Measurements from ENCODE around the gene S100A16.

Gene S100A16

GRCh38 chr1:153629343-153629665 lies 16.4 kb upstream of the S100A16 start:
- H3K27me3 ChIP-seq (ENCODE audit: control insufficient read depth in 1 of 2, insufficient read depth in 2 of 2, low read length in 2 of 2) = no peaks in the 10 kb centered on the region
- H3K9ac ChIP-seq (ENCODE audit: low read depth in 1 of 2, low read length in 2 of 2) = no peak overlapping the region
- H3K27ac ChIP-seq (ENCODE audit: low read depth, low read length) = no peak overlapping the region
- peaks cover 30 to 34% of the 10 kb centered on the region in 2 donors for H3K4me1 ChIP-seq (ENCODE audit: control insufficient read depth in 1 of 2, insufficient read depth in 2 of 2, low read length in 2 of 2)
- H3K4me3 ChIP-seq (ENCODE audit: low read depth in 1 of 2, low read length in 2 of 2) = no peak overlapping the region
- no peaks in the 10 kb centered on the region for H3K36me3 ChIP-seq (ENCODE audit: control insufficient read depth in 1 of 2, insufficient read depth in 2 of 2, low read length in 2 of 2)
- no peaks in the 10 kb centered on the region for H3K9me3 ChIP-seq (ENCODE audit: control insufficient read depth in 1 of 2, low read length in 2 of 2)

GRCh38 chr1:153628638-153629342 lies 15.9 kb upstream of the S100A16 start:
- Histone ChIP-seq H3K4me1 (ENCODE audit: control insufficient read depth in 1 of 2, insufficient read depth in 2 of 2, low read length in 2 of 2) (peaks cover 30 to 34% of the 10 kb centered on the region in 2 donors), H3K27me3 (ENCODE audit: control insufficient read depth in 1 of 2, insufficient read depth in 2 of 2, low read length in 2 of 2) (no peaks in the 10 kb centered on the region), H3K36me3 (ENCODE audit: control insufficient read depth in 1 of 2, insufficient read depth in 2 of 2, low read length in 2 of 2) (no peaks in the 10 kb centered on the region), H3K9ac (ENCODE audit: low read depth in 1 of 2, low read length in 2 of 2) (no peak overlapping the region), H3K9me3 (ENCODE audit: control insufficient read depth in 1 of 2, low read length in 2 of 2) (no peaks in the 10 kb centered on the region), H3K27ac (ENCODE audit: low read depth, low read length) (no peak overlapping the region), H3K4me3 (ENCODE audit: low read depth in 1 of 2, low read length in 2 of 2) (no peak overlapping the region)

- Histone ChIP-seq H3K9me3 (ENCODE audit: control insufficient read depth in 1 of 2, low read length in 2 of 2) (no peaks in the 10 kb centered on the region), H3K4me1 (ENCODE audit: control insufficient read depth in 1 of 2, insufficient read depth in 2 of 2, low read length in 2 of 2) (peaks cover 23 to 26% of the 10 kb centered on the region in 2 donors), H3K9ac (ENCODE audit: low read depth in 1 of 2, low read length in 2 of 2) (peak within 1 kb of the TSS; percentile 76 to 83), H3K27ac (ENCODE audit: low read depth, low read length) (peak within 1 kb of the TSS; percentile 76), H3K4me3 (ENCODE audit: low read depth in 1 of 2, low read length in 2 of 2) (peak within 1 kb of the TSS; percentile 63 to 76), H3K27me3 (ENCODE audit: control insufficient read depth in 1 of 2, insufficient read depth in 2 of 2, low read length in 2 of 2) (no peaks in the 10 kb centered on the region), H3K36me3 (ENCODE audit: control insufficient read depth in 1 of 2, insufficient read depth in 2 of 2, low read length in 2 of 2) (no peaks in the 10 kb centered on the region)
Observed at GRCh38 chr1:153627715-153628626, 15.0 kb upstream of the S100A16 start, which contains the start of gene S100A1. S100A1 (plus strand) TSS chr1:153628434; CDS start chr1:153630522, 2,088 bp downstream.

GRCh38 chr1:153626904-153627714 lies 14.2 kb upstream of the S100A16 start, which contains the start of gene S100A13:
S100A13 (minus strand) TSS chr1:153627505; CDS start chr1:153626472, 1,033 bp downstream.
- H3K4me1 ChIP-seq (ENCODE audit: control insufficient read depth in 1 of 2, insufficient read depth in 2 of 2, low read length in 2 of 2) = peaks cover 23 to 26% of the 10 kb centered on the region in 2 donors
- no peaks in the 10 kb centered on the region for H3K36me3 ChIP-seq (ENCODE audit: control insufficient read depth in 1 of 2, insufficient read depth in 2 of 2, low read length in 2 of 2)
- H3K9ac ChIP-seq (ENCODE audit: low read depth in 1 of 2, low read length in 2 of 2) = peak within 1 kb of the TSS; percentile 76 to 83
- H3K27me3 ChIP-seq (ENCODE audit: control insufficient read depth in 1 of 2, insufficient read depth in 2 of 2, low read length in 2 of 2) = no peaks in the 10 kb centered on the region
- peak within 1 kb of the TSS; percentile 76 for H3K27ac ChIP-seq (ENCODE audit: low read depth, low read length)
- H3K4me3 ChIP-seq (ENCODE audit: low read depth in 1 of 2, low read length in 2 of 2) = peak within 1 kb of the TSS; percentile 63 to 76
- H3K9me3 ChIP-seq (ENCODE audit: control insufficient read depth in 1 of 2, low read length in 2 of 2) = no peaks in the 10 kb centered on the region

DNA sequence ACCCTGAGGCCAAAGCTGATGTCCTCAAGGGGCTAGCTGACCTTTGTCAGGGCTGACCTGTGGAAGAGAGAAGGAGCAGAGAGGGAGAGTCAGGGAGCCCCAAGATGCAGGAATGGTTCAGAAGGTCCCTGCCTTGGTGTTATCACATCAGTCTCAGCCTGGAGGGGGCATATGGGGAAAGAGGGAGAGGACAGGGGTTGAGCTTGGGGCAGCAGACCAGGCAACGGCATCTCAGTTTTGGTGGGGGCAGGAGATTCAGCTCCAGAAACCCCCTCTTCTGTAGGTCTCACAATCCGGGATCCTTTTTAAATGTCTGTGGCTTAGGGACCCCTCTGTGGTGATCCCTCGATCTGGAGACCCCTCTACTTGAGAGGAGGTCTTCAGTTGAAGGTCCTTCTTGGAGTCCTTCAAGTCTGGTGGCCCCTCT lies 13.6 kb upstream of the S100A16 start:
- Histone ChIP-seq H3K9ac (ENCODE audit: low read depth in 1 of 2, low read length in 2 of 2) (peak overlapping the region; percentile 76 to 83), H3K36me3 (ENCODE audit: control insufficient read depth in 1 of 2, insufficient read depth in 2 of 2, low read length in 2 of 2) (no peaks in the 10 kb centered on the region), H3K9me3 (ENCODE audit: control insufficient read depth in 1 of 2, low read length in 2 of 2) (no peaks in the 10 kb centered on the region), H3K4me3 (ENCODE audit: low read depth in 1 of 2, low read length in 2 of 2) (peak overlapping the region; percentile 63 to 76), H3K4me1 (ENCODE audit: control insufficient read depth in 1 of 2, insufficient read depth in 2 of 2, low read length in 2 of 2) (peaks cover 22 to 24% of the 10 kb centered on the region in 2 donors), H3K27me3 (ENCODE audit: control insufficient read depth in 1 of 2, insufficient read depth in 2 of 2, low read length in 2 of 2) (no peaks in the 10 kb centered on the region), H3K27ac (ENCODE audit: low read depth, low read length) (peak overlapping the region; percentile 76)

DNA sequence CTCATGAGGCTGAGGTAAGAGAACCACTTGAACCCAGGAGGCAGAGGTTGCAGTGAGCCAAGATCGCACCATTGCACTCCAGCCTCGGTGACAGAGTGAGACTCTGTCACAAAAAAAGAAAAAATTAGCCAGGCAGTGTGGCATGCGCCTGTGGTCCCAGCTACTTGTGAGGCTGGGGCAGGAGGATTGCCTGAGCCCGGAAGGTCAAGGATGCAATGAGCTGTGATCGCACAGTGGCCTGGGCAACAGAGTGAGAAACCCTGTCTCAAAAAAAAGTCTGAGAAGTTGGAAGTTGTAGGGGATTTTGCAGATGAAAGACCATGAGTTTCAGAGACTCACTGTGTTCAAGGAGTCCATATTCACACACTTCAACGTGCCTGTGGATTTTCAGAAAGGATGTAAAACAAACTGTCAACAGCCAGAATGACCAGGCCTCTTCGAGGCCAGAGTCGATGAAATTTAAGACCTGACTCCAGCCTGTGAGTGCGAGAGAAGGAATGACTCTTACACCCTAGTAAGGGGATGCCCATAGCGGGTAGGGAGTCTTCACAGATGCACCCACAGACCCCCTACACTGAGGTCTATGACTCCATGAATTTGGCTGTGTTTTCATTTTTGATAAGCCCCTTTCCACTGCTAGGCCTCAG lies 12.2 kb upstream of the S100A16 start:
- Histone ChIP-seq H3K27ac (ENCODE audit: low read depth, low read length) (no peak overlapping the region), H3K9ac (ENCODE audit: low read depth in 1 of 2, low read length in 2 of 2) (no peak overlapping the region), H3K4me3 (ENCODE audit: low read depth in 1 of 2, low read length in 2 of 2) (no peak overlapping the region), H3K27me3 (ENCODE audit: control insufficient read depth in 1 of 2, insufficient read depth in 2 of 2, low read length in 2 of 2) (no peaks in the 10 kb centered on the region), H3K9me3 (ENCODE audit: control insufficient read depth in 1 of 2, low read length in 2 of 2) (no peaks in the 10 kb centered on the region), H3K4me1 (ENCODE audit: control insufficient read depth in 1 of 2, insufficient read depth in 2 of 2, low read length in 2 of 2) (peaks cover 12% of the 10 kb centered on the region in 2 donors), H3K36me3 (ENCODE audit: control insufficient read depth in 1 of 2, insufficient read depth in 2 of 2, low read length in 2 of 2) (no peaks in the 10 kb centered on the region)

DNA sequence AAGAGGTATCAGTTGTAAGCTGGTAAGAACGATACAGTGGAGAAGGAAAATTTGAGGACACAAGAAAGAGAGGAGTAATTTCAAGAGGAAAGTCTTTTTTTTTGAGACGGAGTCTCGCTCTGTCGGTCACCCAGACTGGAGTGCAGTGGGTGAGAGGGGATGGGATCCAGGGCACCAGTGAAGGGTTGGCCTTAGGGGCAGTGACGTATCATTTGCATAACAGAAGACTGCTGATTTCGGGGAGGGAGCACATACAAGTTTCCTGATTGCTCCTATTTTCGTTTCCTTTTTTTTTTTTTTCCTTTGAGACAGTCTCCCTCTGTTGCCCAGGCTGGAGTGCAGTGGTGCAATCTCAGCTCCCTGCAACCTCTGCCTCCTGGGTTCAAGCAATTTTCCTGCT lies 10.2 kb upstream of the S100A16 start:
- no peaks in the 10 kb centered on the region for H3K9me3 ChIP-seq (ENCODE audit: control insufficient read depth in 1 of 2, low read length in 2 of 2)
- H3K4me3 ChIP-seq (ENCODE audit: low read depth in 1 of 2, low read length in 2 of 2) = no peak overlapping the region
- H3K27me3 ChIP-seq (ENCODE audit: control insufficient read depth in 1 of 2, insufficient read depth in 2 of 2, low read length in 2 of 2) = no peaks in the 10 kb centered on the region
- H3K27ac ChIP-seq (ENCODE audit: low read depth, low read length) = no peak overlapping the region
- H3K4me1 ChIP-seq (ENCODE audit: control insufficient read depth in 1 of 2, insufficient read depth in 2 of 2, low read length in 2 of 2) = peaks cover 12% of the 10 kb centered on the region in 2 donors
- H3K36me3 ChIP-seq (ENCODE audit: control insufficient read depth in 1 of 2, insufficient read depth in 2 of 2, low read length in 2 of 2) = no peaks in the 10 kb centered on the region
- no peak overlapping the region for H3K9ac ChIP-seq (ENCODE audit: low read depth in 1 of 2, low read length in 2 of 2)

- H3K27me3 ChIP-seq (ENCODE audit: control insufficient read depth in 1 of 2, insufficient read depth in 2 of 2, low read length in 2 of 2) = no peaks in the 10 kb centered on the region
- peaks cover 31 to 35% of the 10 kb centered on the region in 2 donors for H3K4me1 ChIP-seq (ENCODE audit: control insufficient read depth in 1 of 2, insufficient read depth in 2 of 2, low read length in 2 of 2)
- H3K36me3 ChIP-seq (ENCODE audit: control insufficient read depth in 1 of 2, insufficient read depth in 2 of 2, low read length in 2 of 2) = no peaks in the 10 kb centered on the region
- no peak overlapping the region for H3K4me3 ChIP-seq (ENCODE audit: low read depth in 1 of 2, low read length in 2 of 2)
- no peak overlapping the region for H3K27ac ChIP-seq (ENCODE audit: low read depth, low read length)
- no peaks in the 10 kb centered on the region for H3K9me3 ChIP-seq (ENCODE audit: control insufficient read depth in 1 of 2, low read length in 2 of 2)
- no peak overlapping the region for H3K9ac ChIP-seq (ENCODE audit: low read depth in 1 of 2, low read length in 2 of 2)
Observed at GRCh38 chr1:153619171-153619570, 6.2 kb upstream of the S100A16 start.

DNA sequence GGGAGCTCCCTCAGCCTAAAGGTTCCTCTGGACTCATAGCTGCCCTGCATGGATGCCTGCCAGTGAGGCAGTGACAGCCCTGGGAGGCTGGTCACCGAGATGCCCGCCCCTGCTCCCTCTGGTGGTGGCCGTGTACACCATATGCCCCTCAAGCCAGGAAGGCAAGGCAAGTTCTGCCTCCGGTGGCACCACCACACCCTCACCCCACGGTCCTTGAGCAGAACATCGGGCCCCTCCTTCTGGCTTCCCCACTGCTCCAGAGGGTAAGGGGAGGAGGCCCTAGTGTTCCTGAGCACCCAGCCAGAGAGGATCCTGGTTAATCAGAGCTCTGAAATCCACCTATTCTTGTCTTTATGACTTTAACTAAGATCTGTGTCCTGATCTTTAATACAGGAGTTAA lies 4.7 kb upstream of the S100A16 start:
- H3K27me3 ChIP-seq (ENCODE audit: control insufficient read depth in 1 of 2, insufficient read depth in 2 of 2, low read length in 2 of 2) = no peaks in the 10 kb centered on the region
- peak overlapping the region; percentile 89 to 94 for H3K9ac ChIP-seq (ENCODE audit: low read depth in 1 of 2, low read length in 2 of 2)
- no peaks in the 10 kb centered on the region for H3K36me3 ChIP-seq (ENCODE audit: control insufficient read depth in 1 of 2, insufficient read depth in 2 of 2, low read length in 2 of 2)
- H3K27ac ChIP-seq (ENCODE audit: low read depth, low read length) = peak overlapping the region; percentile 76
- no peaks in the 10 kb centered on the region for H3K9me3 ChIP-seq (ENCODE audit: control insufficient read depth in 1 of 2, low read length in 2 of 2)
- H3K4me1 ChIP-seq (ENCODE audit: control insufficient read depth in 1 of 2, insufficient read depth in 2 of 2, low read length in 2 of 2) = peaks cover 34 to 44% of the 10 kb centered on the region in 2 donors
- H3K4me3 ChIP-seq (ENCODE audit: low read depth in 1 of 2, low read length in 2 of 2) = no peak overlapping the region

Data from duodenal mucosa (tissue), 2 donors.